Calu3 (cell line): ENCODE results near the gene AP3D1. TPM values are rescaled to one million over a fixed set of nuclear protein-coding genes. Genes with fewer than 3 reads are reported as not detected.

Experiments used
- BruUV-seq: library from RNA; stranded (reverse); fragments of 400-500 nt; replicated peaks from 2 replicates; lab custom pipeline; 2021; lab: Mats Ljungman, UMichigan
- CTCF ChIA-PET: fragments of 300-600 bp; sonication (Branson Sonifier 250); formaldehyde crosslinking; loops from one replicate; lab custom pipeline; 2022; ENCODE audit warnings: antibody characterized with exemption; lab: Charles Lee
- DNase-seq: peaks from one replicate; pipeline ENCODE4 v3.0.0; 2022
- H3K27ac Mint-ChIP-seq: one replicate; pipeline ENCODE4 v1.8.0; 2022; ENCODE audit warnings: mixed read lengths; ENCODE audit not compliant: unreplicated experiment
- H3K27me3 Mint-ChIP-seq: one replicate; pipeline ENCODE4 v1.8.0; 2022; ENCODE audit warnings: mixed read lengths; ENCODE audit not compliant: unreplicated experiment
- H3K36me3 Mint-ChIP-seq: one replicate; pipeline ENCODE4 v1.8.0; 2022; ENCODE audit warnings: mild to moderate bottlenecking, moderate library complexity, mixed read lengths; ENCODE audit not compliant: insufficient read depth, unreplicated experiment
- H3K4me1 Mint-ChIP-seq: one replicate; pipeline ENCODE4 v1.8.0; 2022; ENCODE audit warnings: mild to moderate bottlenecking, low read depth, mixed read lengths; ENCODE audit not compliant: unreplicated experiment
- H3K4me3 Mint-ChIP-seq: one replicate; pipeline ENCODE4 v1.8.0; 2022; ENCODE audit warnings: mild to moderate bottlenecking, low read depth, moderate library complexity, mixed read lengths; ENCODE audit not compliant: unreplicated experiment
- H3K9me3 Mint-ChIP-seq: one replicate; pipeline ENCODE4 v1.8.0; 2022; ENCODE audit warnings: low read depth, mixed read lengths; ENCODE audit not compliant: unreplicated experiment
- CTCF ChIP-seq: fragments of 200-600 bp; IDR thresholded peaks from one replicate; pipeline ENCODE4 v1.8.0; 2022; ENCODE audit warnings: antibody characterized with exemption; ENCODE audit not compliant: unreplicated experiment
- intact Hi-C: fragments of 100-400 bp; cut with micrococcal nuclease; formaldehyde crosslinking; loops from one replicate; pipeline ENCODE4 v1.10.0; 2022; ENCODE audit not compliant: unreplicated experiment
- total RNA-seq: library from RNA; stranded (reverse); gene quantifications from 2 replicates; pipeline ENCODE4 v1.2.3, GENCODE V29; 2022

AP3D1 gene
- total RNA-seq, 1 experiment from 2014 or later, result 107 TPM

GRCh38 chr19:2166741-2167738 lies 15.7 kb upstream of the AP3D1 start:
- TF ChIP-seq CTCF, result no peak
- Mint-ChIP-seq H3K27me3 (no peaks in the 10 kb centered on the region), H3K4me1 (peaks cover 8% of the 10 kb centered on the region), H3K27ac (peak overlapping the region; percentile 23), H3K9me3 (no peaks in the 10 kb centered on the region), H3K36me3 (peaks cover 55% of the 10 kb centered on the region), H3K4me3 (peak overlapping the region; percentile 77)
- BruUV-seq, result TSS peak; percentile 43
- DNase-seq, result peak; percentile 65
- CTCF ChIA-PET, result interaction anchor here (0.6 kb wide), 1 partner anchor 17 kb away, joined by 3 read pairs; no protein-coding TSS in a partner anchor
- intact Hi-C loops, result no loop called here

GRCh38 chr19:2164020-2164998 lies 12.9 kb upstream of the AP3D1 start:
- intact Hi-C loops, result no loop called here
- Mint-ChIP-seq H3K4me3 (peak overlapping the region; percentile 77), H3K27me3 (no peaks in the 10 kb centered on the region), H3K9me3 (no peaks in the 10 kb centered on the region), H3K27ac (peak overlapping the region; percentile 66), H3K4me1 (peaks cover 8% of the 10 kb centered on the region), H3K36me3 (peaks cover 61% of the 10 kb centered on the region)
- TF ChIP-seq CTCF, result no peak
- TSS peak; percentile 32 for BruUV-seq
- CTCF ChIA-PET, result interaction anchor here (0.6 kb wide), 1 partner anchor 16 kb away, joined by 4 read pairs; no protein-coding TSS in a partner anchor
- peak; percentile 31 for DNase-seq

- Mint-ChIP-seq H3K27ac (no peak overlapping the region), H3K9me3 (no peaks in the 10 kb centered on the region), H3K4me1 (peaks cover 11% of the 10 kb centered on the region), H3K36me3 (peaks cover 28% of the 10 kb centered on the region), H3K27me3 (no peaks in the 10 kb centered on the region), H3K4me3 (no peak overlapping the region)
- CTCF ChIA-PET, result no interaction called here
- no peak for DNase-seq
- TF ChIP-seq CTCF, result no peak
- no TSS peak for BruUV-seq
- intact Hi-C loops, result no loop called here
Measured at GRCh38 chr19:2160379-2160778, 9.0 kb upstream of the AP3D1 start.

- no peak for DNase-seq
- Mint-ChIP-seq H3K4me1 (peaks cover 14% of the 10 kb centered on the region), H3K4me3 (no peak overlapping the region), H3K36me3 (peaks cover 17% of the 10 kb centered on the region), H3K27ac (no peak overlapping the region), H3K27me3 (no peaks in the 10 kb centered on the region), H3K9me3 (no peaks in the 10 kb centered on the region)
- no TSS peak for BruUV-seq
- intact Hi-C loops, result loop anchor here (5.0 to 10.0 kb wide), 3 partner anchors 77 to 235 kb away; partner anchors contain the start of genes PLEKHJ1 and SF3A2
- no peak for TF ChIP-seq CTCF
- CTCF ChIA-PET, result interaction anchor here (0.6 to 0.7 kb wide), 2 partner anchors 70 to 74 kb away, joined by 3 to 4 read pairs; no protein-coding TSS in a partner anchor
Measured at GRCh38 chr19:2157452-2157851, 6.1 kb upstream of the AP3D1 start.
